HepG2 (cell line): ENCODE measurements around the gene SLC25A48. TPM values are rescaled to one million over a fixed set of nuclear protein-coding genes. Genes with fewer than 3 reads are reported as not detected.
A peak's percentile ranks its signal among the peaks of the same experiment; 100 is the strongest.

Source experiments
- ATAC-seq: fragments of 200-7000 bp; cut with Tn5 transposase; 3 replicates; pipeline ENCODE4 v1.9.1; 2020; ENCODE audit warnings: mild to moderate bottlenecking, moderate library complexity
- BruUV-seq: library from RNA; stranded (reverse); fragments of 400-500 nt; replicated peaks from 2 replicates; lab custom pipeline; 2021; lab: Mats Ljungman, UMichigan
- CTCF ChIA-PET: fragments of 300-600 bp; formaldehyde crosslinking; extraction: SDS; loops from one replicate; lab custom pipeline; 2021; ENCODE audit warnings: low total read pairs, inconsistent platforms, low intra/inter-chr PET ratio; lab: Yijun Ruan, JAX
- POLR2A ChIA-PET: fragments of 350-600 bp; sonication (Branson Sonifier 250); formaldehyde crosslinking; loops from one replicate; lab custom pipeline; 2020; ENCODE audit warnings: antibody characterized with exemption, inconsistent platforms; lab: Yijun Ruan, JAX
- DNase-seq: peaks from one replicate; pipeline ENCODE4 v3.0.0-alpha.2; 2015; ENCODE audit warnings: low spot score
- FAIRE-seq: peaks from 3 replicates; lab custom pipeline; 2011; peaks lifted over from hg19 to GRCh38; lab: Jason Lieb, UNC
- H2AFZ ChIP-seq: one replicate; pipeline ENCODE4 v1.6.1; 2011; ENCODE audit warnings: low read length, inconsistent platforms
- H3K27ac ChIP-seq: fragments of 300-600 bp; 3 replicates; pipeline ENCODE4 v1.8.0; 2011; ENCODE audit warnings: mixed run types, mild to moderate bottlenecking, mixed read lengths, low read length, inconsistent platforms; ENCODE audit not compliant: insufficient read depth; ENCODE audit errors: extremely low read length
- H3K27me3 ChIP-seq, 2 experiments: fragments of 200-600 bp in 1 of 2; 2 replicates in 1 of 2; 3 replicates in 1 of 2; pipeline versions ENCODE4 v1.6.0 to v1.8.0; 2011; ENCODE audit warnings: low read length in 2 of 2, mild to moderate bottlenecking in 2 of 2, moderate library complexity in 2 of 2, inconsistent platforms in 1 of 2; ENCODE audit not compliant: insufficient read depth in 2 of 2, control insufficient read depth in 1 of 2
- H3K36me3 ChIP-seq, 2 experiments: fragments of 200-600 bp in 1 of 2; replicated peaks in 1 of 2; 2 replicates in 1 of 2; 3 replicates in 1 of 2; pipeline versions ENCODE4 v1.5.1 to v1.8.0; 2011; ENCODE audit warnings: low read length in 2 of 2, inconsistent platforms in 1 of 2; ENCODE audit not compliant: insufficient read depth in 2 of 2, control insufficient read depth in 1 of 2
- H3K4me1 ChIP-seq: 2 replicates; pipeline ENCODE4 v1.5.1; 2012; ENCODE audit warnings: low read length, inconsistent platforms; ENCODE audit not compliant: insufficient read depth
- H3K4me2 ChIP-seq: 2 replicates; pipeline ENCODE4 v1.6.0; 2011; ENCODE audit warnings: low read depth, low read length, inconsistent platforms
- H3K4me3 ChIP-seq, 3 experiments: fragments of 200-600 bp in 1 of 3; sonication (generic), shearing (Covaris generic) in 1 of 3; replicated peaks in 1 of 3; 2 replicates each; pipeline ENCODE4 v1.5.1; 2011 to 2016; ENCODE audit warnings: low read length in 3 of 3, inconsistent platforms in 2 of 3, low read depth in 2 of 3, mild to moderate bottlenecking in 2 of 3, control low read depth in 1 of 3, mixed read lengths in 1 of 3; ENCODE audit not compliant: insufficient read depth in 1 of 3
- H3K79me2 ChIP-seq: one replicate; pipeline ENCODE4 v1.6.1; 2011; ENCODE audit warnings: low read length, inconsistent platforms; ENCODE audit not compliant: insufficient read depth
- H3K9ac ChIP-seq: 2 replicates; pipeline ENCODE4 v1.6.0; 2011; ENCODE audit warnings: mild to moderate bottlenecking, low read depth, low read length, inconsistent platforms; ENCODE audit not compliant: insufficient read depth
- H3K9me3 ChIP-seq: 2 replicates; pipeline ENCODE4 v1.5.1; 2012; ENCODE audit warnings: mild to moderate bottlenecking, low read length
- H4K20me1 ChIP-seq: 2 replicates; pipeline ENCODE4 v1.6.0; 2011; ENCODE audit warnings: inconsistent platforms, mild to moderate bottlenecking, low read length, moderate library complexity; ENCODE audit not compliant: insufficient read depth
- ATM ChIP-seq: fragments of 450-650 bp; IDR thresholded peaks from 2 replicates; pipeline ENCODE4 v1.7.1; 2017; ENCODE audit warnings: mild to moderate bottlenecking, borderline replicate concordance
- BRD4 ChIP-seq: sonication (generic); formaldehyde crosslinking; IDR thresholded peaks from 2 replicates; pipeline ENCODE4 v1.4.0; 2020; ENCODE audit warnings: missing genetic modification reagents
- DNMT3B ChIP-seq: conservative IDR thresholded peaks from 2 replicates; pipeline ENCODE4 v1.6.1; 2016; ENCODE audit warnings: missing biosample characterization, control low read depth
- GATAD1 ChIP-seq: IDR thresholded peaks from 2 replicates; pipeline ENCODE4 v1.6.1; 2016; ENCODE audit warnings: missing genetic modification reagents, missing compliant biosample characterization
- HNF4G ChIP-seq, 2 experiments: sonication (generic) in 1 of 2; formaldehyde crosslinking in 1 of 2; IDR thresholded peaks; 2 replicates each; pipeline versions ENCODE4 v1.4.0 to v1.6.1; 2011 to 2020; ENCODE audit warnings: borderline replicate concordance in 2 of 2, low read depth in 2 of 2, mild to moderate bottlenecking in 2 of 2, low read length in 1 of 2, missing genetic modification reagents in 1 of 2, moderate library complexity in 1 of 2
- MEIS1 ChIP-seq: sonication (generic); formaldehyde crosslinking; IDR thresholded peaks from 2 replicates; pipeline ENCODE4 v1.9.0; 2021; ENCODE audit warnings: mild to moderate bottlenecking, missing genetic modification reagents, moderate library complexity, borderline replicate concordance
- ZFY ChIP-seq: sonication (generic); formaldehyde crosslinking; IDR thresholded peaks from 2 replicates; pipeline ENCODE4 v1.4.0; 2020; ENCODE audit warnings: missing genetic modification reagents
- ZNF569 ChIP-seq: sonication (generic); formaldehyde crosslinking; IDR thresholded peaks from 2 replicates; pipeline ENCODE4 v1.5.0; 2020; ENCODE audit warnings: mild to moderate bottlenecking, missing genetic modification reagents, moderate library complexity, borderline replicate concordance
- WGBS: methylation state at CpG from one replicate; pipeline ENCODE4 v1.1.6; 2017; ENCODE audit warnings: low lambda C conversion rate; 5-methylcytosine and 5-hydroxymethylcytosine counted together
- in situ Hi-C: cut with HindIII; loops from 2 replicates; pipeline ENCODE4 v1.10.0; 2017; ENCODE audit warnings: low pct_unique_long_range_greater_than_20kb; ENCODE audit not compliant: extremely low pct_ligation_motif_present
- intact Hi-C: fragments of 100-400 bp; cut with micrococcal nuclease; formaldehyde crosslinking; loops from one replicate; pipeline ENCODE4 v1.10.0; 2022; ENCODE audit not compliant: unreplicated experiment
- polyA plus RNA-seq, 8 experiments: library from polyadenylated mRNA; depleted of rRNA in 3 of 8; stranded (reverse) in 7 of 8; unstranded in 1 of 8; fragments of >200 nt; fragmentation: Illumina TruSeq in 4 of 8; extraction: Trizol in 4 of 8; gene quantifications; 2 replicates each; pipeline versions ENCODE4 v1.2.1 to v1.2.3, GENCODE V29; 2011 to 2016; ENCODE audit warnings: low read depth in 4 of 8, missing spikeins in 1 of 8, mixed read lengths in 1 of 8; ENCODE audit not compliant: insufficient read depth in 1 of 8
- total RNA-seq, 5 experiments: library from RNA; depleted of rRNA; stranded (reverse); fragments of >200 nt; fragmentation: Illumina TruSeq; extraction: Trizol; gene quantifications; 2 replicates each; pipeline ENCODE4 v1.2.3, GENCODE V29; 2016; ENCODE audit warnings: low read depth in 1 of 5
- TF ChIP-seq, protein P1 (sequence below): sonication (generic); formaldehyde crosslinking; IDR thresholded peaks from 2 replicates; pipeline ENCODE4 v1.4.0; 2020; ENCODE audit warnings: missing genetic modification reagents

Gene SLC25A48
- total and polyA plus RNA-seq, 2 of the 13 experiments (the other 11 are each of a cell fraction or from before 2014, with no cell fraction given) = 0.17 to 4.5 TPM

- H3K27ac ChIP-seq = no peak overlapping the region
- no peaks in the 10 kb centered on the region for H4K20me1 ChIP-seq
- no peak overlapping the region for H2AFZ ChIP-seq
- POLR2A ChIA-PET = no interaction called here
- no peaks in the 10 kb centered on the region for H3K36me3 ChIP-seq
- FAIRE-seq (no peak), ATAC-seq (peak; percentile 14; the same call in 2 of the 3 replicates), DNase-seq (no peak)
- no peak for TF ChIP-seq ATM
- 0 out of 2 replicates have a peak, but pooled peaks have one; percentile 18 for TF ChIP-seq ZFY (CRISPR knock-in tag)
- TF ChIP-seq MEIS1 (CRISPR knock-in tag) = no peak
- no peak for TF ChIP-seq HNF4G (IDR thresholded peaks at IDR 0.05; ENCODE audit: borderline replicate concordance, low read depth, low read length)
- no peak for TF ChIP-seq HNF4G (CRISPR knock-in tag; IDR thresholded peaks at IDR 0.05; ENCODE audit: borderline replicate concordance, low read depth)
- no peak for TF ChIP-seq DNMT3B (CRISPR knock-in tag)
- TF ChIP-seq, protein P1, sequence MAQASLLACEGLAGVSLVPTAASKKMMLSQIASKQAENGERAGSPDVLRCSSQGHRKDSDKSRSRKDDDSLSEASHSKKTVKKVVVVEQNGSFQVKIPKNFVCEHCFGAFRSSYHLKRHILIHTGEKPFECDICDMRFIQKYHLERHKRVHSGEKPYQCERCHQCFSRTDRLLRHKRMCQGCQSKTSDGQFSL = no peak
- no peak for TF ChIP-seq BRD4
- no peak for TF ChIP-seq ZNF569 (CRISPR knock-in tag)
- TF ChIP-seq GATAD1 (CRISPR knock-in tag) = no peak
- no TSS peak for BruUV-seq
- 0 out of 5 replicates have a peak, but pooled peaks cover 0 to 2% of the 10 kb centered on the region in 2 experiments for H3K27me3 ChIP-seq
- intact Hi-C loops (no loop called here), in situ Hi-C loops (no loop called here)
- 46% methylated on average over 6 of the region's 6 CpGs for WGBS
- no peaks in the 10 kb centered on the region for H3K9me3 ChIP-seq
- H3K9ac ChIP-seq = no peak overlapping the region
- H3K79me2 ChIP-seq = no peaks in the 10 kb centered on the region
- no peak overlapping the region for H3K4me3 ChIP-seq
- H3K4me2 ChIP-seq = peak overlapping the region; percentile 29; the same call in 1 of the 2 replicates
- CTCF ChIA-PET = no interaction called here
- peaks cover 14% of the 10 kb centered on the region for H3K4me1 ChIP-seq
Measured at GRCh38 chr5:135877570-135878155, 43.2 kb downstream of the SLC25A48 start.
